Measurements from ENCODE around the gene MAML3.

- TF ChIP-seq SRF (IDR thresholded peaks at IDR 0.05; ENCODE audit: low read depth, low read length) (no peak), SIN3B (IDR thresholded peaks at IDR 0.05; ENCODE audit: low read length) (no peak), U2AF1 (optimal IDR thresholded peaks at IDR 0.05; ENCODE audit: low read depth, low read length) (no peak), E2F2 (CRISPR knock-in tag; IDR thresholded peaks at IDR 0.05; ENCODE audit: borderline replicate concordance) (no peak), CTCF (CRISPR knock-in tag; IDR thresholded peaks at IDR 0.05) (no peak)
Observed at GRCh38 chr4:139873111-139873860, 280.7 kb downstream of the MAML3 start.

Data from HepG2 (cell line).